ENCODE measurements around the gene NAB1.

- TF ChIP-seq CTCF (IDR thresholded peaks at IDR 0.05; ENCODE audit: insufficient read depth, low read length, poor library complexity, severe bottlenecking) (no peak), EZH2phosphoT487 (conservative IDR thresholded peaks at IDR 0.05; ENCODE audit: low read length) (no peak)
These were observed 10.7 kb downstream of the NAB1 start for GRCh38 chr2:190659553-190659952.
